Measurements from ENCODE around the gene SND1.
A peak's percentile ranks its signal among the peaks of the same experiment; 100 is the strongest.

The SND1 gene

GRCh38 chr7:127872122-127872521 is 220.1 kb downstream of the SND1 start:
- no peak for DNase-seq (ENCODE audit: low spot score)

- no peak for DNase-seq (ENCODE audit: low spot score)
Measured at GRCh38 chr7:127873151-127873550, 221.2 kb downstream of the SND1 start.

DNA sequence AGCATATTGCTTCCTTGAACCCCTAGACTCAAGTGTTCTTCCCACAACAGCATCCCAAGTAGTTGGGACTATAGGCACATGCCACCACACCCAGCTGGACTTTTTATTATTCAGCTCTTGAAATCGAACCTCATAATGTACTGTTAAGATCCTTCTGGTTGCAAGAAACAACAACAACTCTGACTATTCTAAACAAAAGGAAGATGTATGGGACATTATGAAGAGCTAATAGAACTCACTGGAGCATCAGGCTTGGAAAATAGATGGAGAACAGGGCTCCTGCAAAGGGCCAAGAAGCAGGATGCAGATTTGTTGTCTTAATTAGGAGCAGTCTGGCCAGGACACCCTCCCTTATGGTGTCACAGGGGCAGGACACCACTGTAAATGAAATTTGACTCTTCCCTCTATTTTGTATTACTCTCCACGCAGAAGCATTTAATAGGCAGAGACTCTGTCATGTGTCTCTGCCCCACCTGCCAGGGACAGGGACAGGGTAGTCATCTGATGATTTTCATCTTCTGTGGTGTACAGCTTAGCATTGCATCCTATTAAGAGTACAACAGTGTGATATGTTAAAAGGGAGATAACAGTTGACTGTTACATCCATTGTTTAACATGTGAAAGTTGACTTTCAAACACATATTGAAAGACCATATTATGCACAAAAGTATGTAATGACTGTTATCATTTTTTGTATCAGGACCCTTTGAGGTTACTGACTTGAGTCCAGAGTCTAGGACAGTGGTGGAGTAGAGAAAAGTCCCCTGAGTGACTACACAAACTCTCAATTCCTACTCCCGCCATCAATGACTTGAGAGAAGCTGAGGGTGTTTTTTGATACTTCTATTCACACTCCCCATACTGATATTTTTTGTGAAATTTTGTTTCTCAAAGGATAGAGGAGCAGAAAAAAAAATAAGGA is 222.0 kb downstream of the SND1 start:
- peak; percentile 19 for DNase-seq (ENCODE audit: low spot score)

DNA sequence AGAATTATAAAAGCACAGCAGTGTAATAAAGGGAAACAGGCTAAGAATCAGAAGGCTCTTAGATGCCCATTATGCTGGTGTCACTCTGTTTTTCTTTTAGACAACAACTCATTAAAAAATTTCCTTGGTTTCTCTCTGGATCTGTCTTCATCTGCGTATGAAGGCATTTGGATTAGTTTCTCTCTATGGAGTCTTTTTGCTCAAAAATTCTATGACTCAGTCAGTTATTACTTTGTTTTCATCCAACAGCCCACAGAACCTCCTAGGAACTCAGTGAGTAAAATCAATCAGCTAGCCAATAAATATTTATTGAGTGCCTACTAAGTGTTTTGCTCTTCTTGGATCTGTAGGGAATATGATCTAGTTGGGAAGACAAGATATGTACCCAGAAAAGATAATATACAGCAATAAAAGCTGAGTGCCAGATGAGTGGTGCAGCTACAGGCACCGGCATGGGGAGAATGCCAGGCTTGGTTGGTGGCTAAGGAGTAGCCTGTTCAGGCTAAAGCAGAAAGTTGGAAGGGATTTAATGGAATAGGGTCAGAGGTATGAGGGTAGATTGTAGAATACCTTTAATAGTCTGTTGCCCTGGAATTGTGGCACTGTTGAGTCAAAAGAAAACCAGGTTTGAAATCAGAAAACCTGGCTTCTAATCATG is 223.1 kb downstream of the SND1 start:
- no peak for DNase-seq (ENCODE audit: low spot score)

DNA sequence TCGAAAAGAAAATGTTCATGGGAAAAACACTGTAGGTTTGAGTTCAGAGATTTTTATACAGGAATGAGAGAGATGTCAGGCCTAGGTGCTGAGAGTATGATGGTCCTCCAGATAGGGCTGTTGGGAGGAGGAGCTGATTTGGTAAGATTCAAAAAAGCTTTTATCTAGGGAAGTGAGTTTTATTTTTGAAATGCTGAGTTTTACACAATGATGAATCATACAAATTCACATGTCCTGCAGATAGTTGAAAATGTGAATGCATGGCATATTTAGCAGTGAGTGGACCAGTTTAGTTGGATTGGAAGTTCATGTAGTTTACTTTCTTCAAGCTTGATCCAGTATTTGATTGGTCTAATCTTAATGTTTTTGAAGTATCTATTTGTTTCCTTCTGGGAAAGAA is 224.4 kb downstream of the SND1 start:
- DNase-seq (ENCODE audit: low spot score), result no peak

GRCh38 chr7:127877951-127878350 is 226.0 kb downstream of the SND1 start:
- DNase-seq (ENCODE audit: low spot score), result no peak

DNA sequence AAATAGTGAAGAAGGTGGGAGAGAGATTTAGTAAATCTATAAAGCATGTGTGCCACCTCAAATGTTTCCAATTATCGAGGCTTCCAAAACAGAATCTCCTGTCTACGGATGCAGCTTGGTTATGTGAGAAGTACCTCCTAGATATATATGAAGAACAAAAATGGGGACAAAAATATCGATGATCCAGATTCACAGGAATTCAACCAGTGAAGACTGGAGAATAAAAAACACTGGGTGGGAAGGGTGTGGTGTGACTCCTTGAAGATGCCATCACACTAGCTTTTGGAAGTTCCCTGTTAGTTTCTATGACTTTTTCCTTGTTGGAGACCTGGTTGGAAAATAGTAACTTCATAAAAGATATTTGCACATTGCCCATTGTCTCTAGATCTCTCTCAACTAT is 226.8 kb downstream of the SND1 start:
- no peak for DNase-seq (ENCODE audit: low spot score)

- no peak for DNase-seq (ENCODE audit: low spot score)
Measured at GRCh38 chr7:127879436-127879835, 227.4 kb downstream of the SND1 start.

- no peak for DNase-seq (ENCODE audit: low spot score)
Measured at GRCh38 chr7:127879942-127880341, 227.9 kb downstream of the SND1 start.

DNA sequence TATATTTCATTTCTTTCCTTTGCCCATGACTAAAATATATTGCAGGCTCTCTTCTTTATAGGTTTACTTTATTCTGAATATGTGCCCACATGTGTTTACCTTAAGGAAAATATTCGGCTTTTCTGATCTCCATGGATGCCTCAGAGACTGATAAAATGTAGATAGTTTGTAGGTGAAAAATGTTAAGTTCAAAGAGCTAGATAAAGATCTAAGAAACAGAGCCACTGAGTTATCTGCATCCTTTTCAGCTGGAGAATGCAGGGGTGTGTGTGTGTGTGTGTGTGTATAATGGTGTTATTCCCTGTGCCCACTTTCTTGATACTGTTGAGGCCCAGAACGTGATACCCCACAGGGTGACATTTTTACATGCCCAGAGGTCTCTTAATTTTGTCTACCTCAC is 228.5 kb downstream of the SND1 start:
- no peak for DNase-seq (ENCODE audit: low spot score)

GRCh38 chr7:127881564-127881963 is 229.6 kb downstream of the SND1 start:
- no peak for DNase-seq (ENCODE audit: low spot score)

GRCh38 chr7:127882313-127882920 is 230.4 kb downstream of the SND1 start:
- no peak for DNase-seq (ENCODE audit: low spot score)

DNA sequence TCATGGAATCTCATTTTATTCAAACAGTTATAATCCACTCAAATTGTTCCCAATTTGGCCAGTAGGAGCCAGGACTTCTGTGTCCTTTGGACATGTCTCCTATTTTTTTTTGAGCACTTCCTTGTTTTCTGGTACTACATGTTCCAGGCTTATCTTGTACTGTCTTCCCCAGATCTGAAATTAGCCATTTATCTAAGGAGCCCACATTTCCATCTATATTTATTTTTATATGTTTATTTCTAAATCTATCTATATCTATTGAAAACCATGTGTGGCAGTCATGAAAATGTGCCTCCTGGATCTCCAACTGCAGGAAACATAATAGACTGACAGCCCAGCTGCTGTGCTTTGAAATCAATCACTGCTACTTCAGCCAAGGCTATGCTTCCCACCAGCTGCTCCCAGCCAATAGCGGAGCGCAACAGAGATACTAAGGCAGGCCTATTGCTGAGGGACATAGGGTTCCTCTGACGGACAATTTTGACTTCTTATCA is 232.1 kb downstream of the SND1 start:
- no peak for DNase-seq (ENCODE audit: low spot score)

- DNase-seq (ENCODE audit: low spot score), result no peak
Measured at GRCh38 chr7:127885222-127885772, 233.3 kb downstream of the SND1 start.

DNA sequence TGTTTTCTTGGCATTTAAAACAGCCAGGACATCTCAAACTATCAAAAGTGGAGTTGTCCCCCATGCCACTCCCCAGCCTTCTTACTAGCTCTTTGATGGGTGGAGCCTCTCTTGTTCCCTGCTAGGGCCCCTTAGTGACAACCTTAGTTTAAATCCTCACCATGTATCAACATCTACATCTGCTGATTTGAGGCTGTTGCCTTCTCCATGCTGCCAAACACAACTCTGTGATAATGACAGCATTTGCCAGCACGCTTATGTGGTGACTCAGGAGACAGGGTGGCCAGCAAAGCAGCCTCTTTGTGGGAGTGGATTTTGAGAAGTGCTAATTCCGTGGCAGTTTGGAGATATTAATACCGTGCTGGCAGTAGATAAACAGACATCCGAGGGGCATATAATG is 233.8 kb downstream of the SND1 start:
- DNase-seq (ENCODE audit: low spot score), result no peak

DNA sequence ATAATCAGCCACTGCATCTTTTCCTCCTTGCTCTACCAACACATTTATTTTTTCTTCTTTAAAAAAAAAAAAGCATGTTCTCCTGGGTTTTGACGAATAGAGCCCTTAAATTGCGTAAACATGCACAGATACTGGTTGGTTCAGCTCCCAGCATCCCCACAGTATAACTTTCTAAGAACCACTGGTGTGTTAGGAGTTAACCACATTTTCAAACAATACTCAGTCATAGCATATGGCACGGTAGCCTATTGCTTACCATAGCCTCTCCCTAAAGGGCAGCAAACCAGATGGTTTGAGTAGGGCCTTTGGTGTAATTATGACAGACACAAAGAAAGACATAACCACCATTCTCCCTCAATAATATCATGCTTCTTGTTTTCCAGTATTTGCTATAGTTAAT is 234.3 kb downstream of the SND1 start:
- DNase-seq (ENCODE audit: low spot score), result no peak

DNA sequence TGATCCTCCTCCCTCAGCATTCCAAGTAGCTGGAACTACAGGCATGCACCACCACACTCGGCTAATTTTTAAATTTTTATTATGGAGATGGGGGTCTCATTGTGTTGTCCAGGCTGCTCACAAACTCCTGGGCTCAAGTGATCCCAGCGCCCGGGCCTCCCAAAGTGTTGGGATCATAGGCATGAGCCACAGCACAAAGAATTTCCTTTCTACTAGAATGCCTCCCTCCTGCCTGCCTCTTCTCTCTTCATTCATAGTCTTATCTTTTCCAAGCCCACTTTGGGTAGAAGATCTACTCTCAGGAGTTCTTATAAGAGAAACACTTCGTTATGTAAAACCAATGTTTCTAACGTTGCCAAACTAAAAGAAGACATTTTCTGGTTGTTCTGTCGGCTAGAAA is 235.1 kb downstream of the SND1 start:
- DNase-seq (ENCODE audit: low spot score), result no peak

GRCh38 chr7:127887631-127888030 is 235.6 kb downstream of the SND1 start:
- DNase-seq (ENCODE audit: low spot score), result no peak

DNA sequence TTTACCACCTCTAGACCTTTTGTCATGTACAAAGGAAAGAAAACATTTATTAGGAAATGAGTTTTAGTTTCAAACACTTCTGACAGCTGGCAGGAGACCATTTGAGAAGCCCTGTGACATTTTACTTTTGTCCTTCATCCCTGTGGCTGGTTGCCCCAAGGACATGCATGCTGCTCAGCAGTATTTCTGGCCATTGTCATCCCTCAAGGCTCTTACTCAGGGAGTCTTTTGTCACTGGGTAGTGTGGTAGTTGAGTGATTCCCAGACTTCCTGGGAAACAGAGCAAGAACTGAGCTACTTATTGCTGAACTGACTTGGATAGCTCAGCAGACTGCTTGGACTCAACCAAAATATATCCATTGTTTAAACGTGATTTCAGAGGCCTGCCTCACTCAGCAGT is 236.4 kb downstream of the SND1 start:
- DNase-seq (ENCODE audit: low spot score), result no peak

DNA sequence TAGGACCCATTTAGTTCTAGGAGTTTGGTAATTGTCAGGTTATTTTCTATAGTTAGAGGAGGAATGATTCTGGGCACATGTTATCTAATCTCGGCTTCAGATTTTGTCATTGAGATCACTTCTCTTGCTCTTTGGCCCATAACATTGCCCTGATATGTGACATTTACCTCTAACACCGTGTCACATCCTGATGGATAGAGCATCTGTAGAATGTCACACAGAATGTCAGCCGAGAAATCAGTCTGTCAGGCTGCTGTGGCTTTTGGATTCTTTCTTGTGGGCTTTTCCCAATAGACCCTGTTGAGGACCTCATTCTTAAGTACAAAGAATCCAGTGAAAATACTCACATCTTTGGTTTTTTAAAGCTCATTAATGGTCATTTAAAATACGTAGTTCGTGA is 236.8 kb downstream of the SND1 start:
- no peak for DNase-seq (ENCODE audit: low spot score)

DNA sequence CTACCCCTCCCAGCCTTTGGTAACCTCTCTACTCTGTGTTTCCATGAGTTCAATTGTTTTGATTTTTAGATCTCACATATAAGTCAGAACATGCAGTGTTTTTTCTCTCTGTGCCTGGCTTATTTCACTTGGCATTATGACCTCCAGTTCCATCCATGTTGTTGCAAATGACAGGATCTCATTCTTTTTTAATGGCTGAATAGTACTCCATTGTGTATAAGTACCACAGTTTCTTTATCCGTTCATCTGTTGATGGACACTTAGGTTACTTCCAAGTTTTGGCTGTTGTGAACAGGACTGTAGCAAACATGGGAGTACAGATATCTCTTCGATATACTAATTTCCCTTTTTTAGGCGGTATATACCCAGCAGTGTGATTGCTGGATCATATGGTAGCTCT is 237.7 kb downstream of the SND1 start:
- DNase-seq (ENCODE audit: low spot score), result no peak

- DNase-seq (ENCODE audit: low spot score), result peak; percentile 24
Measured at GRCh38 chr7:127890726-127891125, 238.7 kb downstream of the SND1 start.

DNA sequence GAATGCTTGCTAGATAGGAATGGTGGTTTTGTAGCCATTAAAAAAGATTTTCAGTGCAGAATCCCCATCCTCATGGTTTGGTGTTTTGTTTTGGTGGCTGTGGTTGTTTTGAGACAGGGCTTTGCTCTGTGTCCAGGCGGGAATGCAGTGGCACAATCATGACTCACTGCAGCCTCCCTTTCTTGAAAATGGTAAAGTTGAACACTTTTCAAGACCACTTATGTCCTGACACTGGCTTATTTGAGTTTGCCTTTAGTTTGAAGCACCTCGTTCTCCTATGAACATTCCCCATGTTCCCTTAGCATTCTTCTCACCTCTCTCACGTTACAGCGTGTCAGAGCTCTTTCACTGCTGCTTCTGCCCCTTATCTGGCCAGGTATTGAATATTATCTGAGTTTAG is 239.2 kb downstream of the SND1 start:
- no peak for DNase-seq (ENCODE audit: low spot score)
